OCI-LY7 (cell line): ENCODE measurements around the gene DYNC1I1.

Experiments
- CTCF ChIP-seq: fragments of 200-600 bp; sonication (generic); conservative IDR thresholded peaks from 2 replicates; pipeline ENCODE4 v1.5.1; 2014; ENCODE audit warnings: mild to moderate bottlenecking, antibody characterized with exemption, low read length, moderate library complexity, mixed read lengths
- EZH2phosphoT487 ChIP-seq: fragments of 200-600 bp; sonication (generic); IDR thresholded peaks from 2 replicates; pipeline ENCODE4 v1.6.1; 2018; ENCODE audit warnings: low read depth, borderline replicate concordance, mild to moderate bottlenecking, mixed run types, antibody characterized with exemption, low read length, moderate library complexity, mixed read lengths

- TF ChIP-seq EZH2phosphoT487 (no peak), CTCF (no peak)
Measured at GRCh38 chr7:96097835-96098234, 325.5 kb downstream of the DYNC1I1 start.
